Breast epithelium (tissue), 3 donors: ENCODE measurements around the gene AKT3.

Experiments
- CTCF ChIP-seq, 3 donors: fragments of 450-650 bp; IDR thresholded peaks; one replicate each; pipeline ENCODE4 v1.5.1; 2016 to 2017; ENCODE audit warnings: antibody characterized with exemption in 3 of 3, mild to moderate bottlenecking in 3 of 3, moderate library complexity in 3 of 3
- POLR2A ChIP-seq: fragments of 450-650 bp; IDR thresholded peaks from one replicate; pipeline ENCODE4 v1.6.1; 2016; ENCODE audit warnings: antibody characterized with exemption, mild to moderate bottlenecking, moderate library complexity
- POLR2AphosphoS5 ChIP-seq, 3 donors: sonication (generic); formaldehyde crosslinking; IDR thresholded peaks; one replicate each; pipeline ENCODE4 v1.6.1; 2017; ENCODE audit warnings: antibody characterized with exemption in 3 of 3

- no peak for TF ChIP-seq POLR2AphosphoS5 (IDR thresholded peaks at IDR 0.05)
- TF ChIP-seq CTCF (IDR thresholded peaks at IDR 0.05): no peak
- TF ChIP-seq POLR2A: no peak
Observed at GRCh38 chr1:243447844-243448243, 402.2 kb downstream of the AKT3 start.
